PC-3 (cell line): ENCODE measurements around the gene PKNOX1. TPM values are rescaled to one million over a fixed set of nuclear protein-coding genes. Genes with fewer than 3 reads are reported as not detected.
"Not testable (repeated sequence)": the region's sequence is repeated elsewhere in the genome, so short reads cannot be mapped to it uniquely, and the experiment has no call there.

Experiments
- ATAC-seq: fragments of 200-7000 bp; cut with Tn5 transposase; 2 replicates; pipeline ENCODE4 v1.9.1; 2020; ENCODE audit warnings: mild to moderate bottlenecking, moderate library complexity
- BruUV-seq: library from RNA; stranded (reverse); fragments of 400-500 nt; replicated peaks from 2 replicates; lab custom pipeline; 2021; lab: Mats Ljungman, UMichigan
- CTCF ChIA-PET: fragments of 300-600 bp; sonication (Branson Sonifier 250); formaldehyde crosslinking; loops from one replicate; lab custom pipeline; 2022; ENCODE audit warnings: antibody characterized with exemption; lab: Charles Lee
- POLR2A ChIA-PET: fragments of 300-600 bp; sonication (Branson Sonifier 250); formaldehyde crosslinking; loops from one replicate; lab custom pipeline; 2022; ENCODE audit warnings: antibody characterized with exemption; ENCODE audit not compliant: unreplicated experiment; lab: Charles Lee
- DNase-seq: peaks from one replicate; pipeline ENCODE4 v3.0.0-alpha.2; 2015
- H2AFZ ChIP-seq: fragments of 300-600 bp; sonication (generic); 2 replicates; pipeline ENCODE4 v1.6.0; 2016; ENCODE audit warnings: antibody characterized with exemption, low read length
- H3F3A ChIP-seq: fragments of 300-600 bp; sonication (generic); one replicate; pipeline ENCODE4 v1.6.0; 2017; ENCODE audit warnings: antibody characterized with exemption, low read length, control low read depth, mild to moderate bottlenecking; ENCODE audit not compliant: unreplicated experiment
- H3K27ac ChIP-seq: fragments of 300-600 bp; sonication (generic); 2 replicates; pipeline ENCODE4 v1.5.1; 2016; ENCODE audit warnings: mild to moderate bottlenecking, low read length
- H3K27me3 ChIP-seq: fragments of 300-600 bp; sonication (generic); 2 replicates; pipeline ENCODE4 v1.6.1; 2016; ENCODE audit warnings: low read length, mixed read lengths
- H3K36me3 ChIP-seq: fragments of 300-600 bp; sonication (generic); 2 replicates; pipeline ENCODE4 v1.6.1; 2016; ENCODE audit warnings: low read depth, mixed run types, low read length, mixed read lengths
- H3K4me1 ChIP-seq: fragments of 300-600 bp; sonication (generic); 2 replicates; pipeline ENCODE4 v1.5.1; 2016; ENCODE audit warnings: low read length; ENCODE audit not compliant: insufficient read depth
- H3K4me2 ChIP-seq: fragments of 300-600 bp; sonication (generic); 2 replicates; pipeline ENCODE4 v1.6.0; 2016; ENCODE audit warnings: low read length
- H3K4me3 ChIP-seq: fragments of 300-600 bp; sonication (generic); 2 replicates; pipeline ENCODE4 v1.5.1; 2016; ENCODE audit warnings: mild to moderate bottlenecking, low read length, mixed read lengths
- H3K79me2 ChIP-seq: fragments of 300-600 bp; sonication (generic); 2 replicates; pipeline ENCODE4 v1.6.1; 2017; ENCODE audit warnings: low read length, mixed read lengths
- H3K9ac ChIP-seq: fragments of 300-600 bp; sonication (generic); 2 replicates; pipeline ENCODE4 v1.6.0; 2016; ENCODE audit warnings: mild to moderate bottlenecking, low read length
- H3K9me2 ChIP-seq: fragments of 300-600 bp; sonication (generic); replicated peaks from 2 replicates; pipeline ENCODE4 v1.6.1; 2016; ENCODE audit warnings: mixed run types, low read length, mixed read lengths
- H3K9me3 ChIP-seq: fragments of 300-600 bp; sonication (generic); 2 replicates; pipeline ENCODE4 v1.6.1; 2016; ENCODE audit warnings: low read length, mixed read lengths
- H4K20me1 ChIP-seq: fragments of 300-600 bp; sonication (generic); 2 replicates; pipeline ENCODE4 v1.6.1; 2016; ENCODE audit warnings: low read length, mixed read lengths
- intact Hi-C: fragments of 100-400 bp; cut with micrococcal nuclease; formaldehyde crosslinking; loops from 2 replicates; pipeline ENCODE4 v1.9.0; 2023
- total RNA-seq: library from RNA; depleted of rRNA; stranded (reverse); fragments of >200 nt; gene quantifications from 2 replicates; pipeline ENCODE4 v1.2.3, GENCODE V29; 2014

Gene PKNOX1
- total RNA-seq, 1 experiment from 2014 or later: 19.7 TPM

GRCh38 chr21:43042169-43042568 lies 67.8 kb downstream of the PKNOX1 start:
- BruUV-seq, H3K9ac ChIP-seq, H3K4me1 ChIP-seq, H3F3A ChIP-seq, H3K27me3 ChIP-seq, H4K20me1 ChIP-seq, intact Hi-C loops, H3K4me2 ChIP-seq, H3K36me3 ChIP-seq, ATAC-seq, H3K79me2 ChIP-seq, H2AFZ ChIP-seq, H3K9me2 ChIP-seq, DNase-seq, POLR2A ChIA-PET, H3K9me3 ChIP-seq, H3K27ac ChIP-seq, CTCF ChIA-PET, H3K4me3 ChIP-seq: not testable (repeated sequence)

- H3K27me3 ChIP-seq, H3K9me2 ChIP-seq, H3K9me3 ChIP-seq, DNase-seq, H3K27ac ChIP-seq, H3K4me3 ChIP-seq, H3K9ac ChIP-seq, CTCF ChIA-PET, H3K4me1 ChIP-seq, intact Hi-C loops, H3F3A ChIP-seq, H2AFZ ChIP-seq, H3K36me3 ChIP-seq, ATAC-seq, BruUV-seq, H3K4me2 ChIP-seq, H4K20me1 ChIP-seq, POLR2A ChIA-PET, H3K79me2 ChIP-seq: not testable (repeated sequence)
Measured at GRCh38 chr21:43043291-43043690, 68.9 kb downstream of the PKNOX1 start.

GRCh38 chr21:43044547-43044946 lies 70.2 kb downstream of the PKNOX1 start:
- H3K27ac ChIP-seq, intact Hi-C loops, H3K4me1 ChIP-seq, CTCF ChIA-PET, H3K9ac ChIP-seq, POLR2A ChIA-PET, H3K36me3 ChIP-seq, H3K4me3 ChIP-seq, H3F3A ChIP-seq, H3K9me2 ChIP-seq, H2AFZ ChIP-seq, ATAC-seq, H3K9me3 ChIP-seq, H4K20me1 ChIP-seq, DNase-seq, H3K4me2 ChIP-seq, H3K27me3 ChIP-seq, BruUV-seq, H3K79me2 ChIP-seq: not testable (repeated sequence)

GRCh38 chr21:43045165-43045875 lies 71.0 kb downstream of the PKNOX1 start:
- H3F3A ChIP-seq, H3K4me3 ChIP-seq, H3K36me3 ChIP-seq, H3K9ac ChIP-seq, H3K9me2 ChIP-seq, BruUV-seq, POLR2A ChIA-PET, intact Hi-C loops, H2AFZ ChIP-seq, H3K27ac ChIP-seq, H4K20me1 ChIP-seq, DNase-seq, H3K4me1 ChIP-seq, CTCF ChIA-PET, H3K4me2 ChIP-seq, H3K9me3 ChIP-seq, H3K79me2 ChIP-seq, H3K27me3 ChIP-seq: not testable (repeated sequence)
- peak; percentile 84 for ATAC-seq

- H3K9ac ChIP-seq, POLR2A ChIA-PET, H3K79me2 ChIP-seq, H3F3A ChIP-seq, intact Hi-C loops, H3K9me3 ChIP-seq, H3K36me3 ChIP-seq, H3K27ac ChIP-seq, H3K27me3 ChIP-seq, H3K4me2 ChIP-seq, CTCF ChIA-PET, DNase-seq, H3K4me3 ChIP-seq, H4K20me1 ChIP-seq, H2AFZ ChIP-seq, H3K4me1 ChIP-seq, H3K9me2 ChIP-seq: not testable (repeated sequence)
- TSS peak; percentile 58 for BruUV-seq
- peak; percentile 68 for ATAC-seq
Measured at GRCh38 chr21:43045876-43046821, 71.8 kb downstream of the PKNOX1 start.

- CTCF ChIA-PET, H3K9ac ChIP-seq: not testable (repeated sequence)
Measured at GRCh38 chr21:43053112-43053511, 78.8 kb downstream of the PKNOX1 start.

More at GRCh38 chr21:43053112-43053511, 78.8 kb downstream of the PKNOX1 start:
- H3F3A ChIP-seq, ATAC-seq, H3K4me1 ChIP-seq, H3K27me3 ChIP-seq, H3K27ac ChIP-seq, H4K20me1 ChIP-seq, POLR2A ChIA-PET, H2AFZ ChIP-seq, H3K4me3 ChIP-seq, H3K36me3 ChIP-seq, H3K9me2 ChIP-seq, H3K4me2 ChIP-seq, H3K79me2 ChIP-seq, intact Hi-C loops, DNase-seq, H3K9me3 ChIP-seq: not testable (repeated sequence)
- BruUV-seq: TSS peak; percentile 23
